Fibroblast of villous mesenchyme (primary cell): ENCODE data around the gene ZNF778. TPM values are rescaled to one million over a fixed set of nuclear protein-coding genes. Genes with fewer than 3 reads are reported as not detected.
"Not testable (repeated sequence)": the region's sequence is repeated elsewhere in the genome, so short reads cannot be mapped to it uniquely, and the experiment has no call there.

Experiments used
- DNase-seq: peaks from one replicate; pipeline ENCODE4 v3.0.0-alpha.2; 2010; ENCODE audit warnings: low read depth
- H3K4me3 ChIP-seq: 2 replicates; pipeline ENCODE4 v1.5.1; 2011; ENCODE audit warnings: low read depth, mild to moderate bottlenecking, low read length
- CTCF ChIP-seq: IDR thresholded peaks from 2 replicates; pipeline ENCODE4 v1.5.1; 2012; ENCODE audit warnings: low read depth, mild to moderate bottlenecking, low read length; ENCODE audit not compliant: insufficient read depth
- total RNA-seq: library from RNA; depleted of rRNA; stranded (reverse); fragments of >200 nt; gene quantifications from 2 replicates; pipeline ENCODE4 v1.2.3, GENCODE V29; 2012

ZNF778 gene
- total RNA-seq, 1 donor = 16.4 TPM

GRCh38 chr16:89232107-89232506, 14.6 kb downstream of the ZNF778 start:
- H3K4me3 ChIP-seq = no peak overlapping the region
- no peak for DNase-seq
- no peak for TF ChIP-seq CTCF

GRCh38 chr16:89233678-89234490, 16.4 kb downstream of the ZNF778 start:
- no peak overlapping the region for H3K4me3 ChIP-seq
- DNase-seq = no peak
- no peak for TF ChIP-seq CTCF

GRCh38 chr16:89237733-89238132, 20.2 kb downstream of the ZNF778 start:
- no peak overlapping the region for H3K4me3 ChIP-seq
- no peak for TF ChIP-seq CTCF
- no peak for DNase-seq

DNA sequence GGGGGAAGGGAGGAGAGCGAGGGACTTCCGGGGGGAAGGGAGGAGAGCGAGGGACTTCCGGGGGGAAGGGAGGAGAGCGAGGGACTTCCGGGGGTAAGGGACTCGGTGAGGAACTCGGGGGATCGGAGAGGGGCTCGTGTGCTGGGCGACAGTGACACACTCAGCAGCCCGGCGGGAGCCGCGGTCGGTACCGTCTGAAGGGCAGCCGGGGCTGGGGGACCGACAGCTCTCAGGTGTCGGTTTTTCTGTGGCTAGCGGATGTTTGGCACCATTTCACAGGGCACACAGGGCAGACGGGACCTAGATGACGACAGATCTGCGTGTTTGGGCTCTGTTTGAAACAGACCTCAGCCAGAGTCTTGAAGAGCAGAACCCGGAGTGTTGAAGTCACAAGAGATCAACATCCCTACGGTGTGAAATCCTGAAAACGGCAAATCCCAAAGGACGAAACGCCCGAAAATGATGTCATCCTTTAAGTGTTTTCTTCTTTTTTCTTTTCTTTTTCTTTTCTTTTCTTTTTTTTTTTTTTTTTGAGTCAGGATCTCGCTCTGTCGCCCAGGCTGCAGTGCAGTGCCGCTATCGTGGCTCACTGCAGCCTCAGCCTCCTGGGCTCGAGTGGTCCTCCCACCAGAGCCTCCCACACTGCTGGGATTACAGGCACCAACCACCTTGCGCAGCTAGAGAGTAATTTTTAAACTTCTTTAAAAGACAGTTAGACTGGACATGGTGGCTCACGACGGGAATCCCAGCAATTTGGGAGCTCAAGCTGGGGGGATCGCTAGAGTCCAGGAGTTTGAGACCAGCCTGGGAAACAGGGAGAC, 23.9 kb downstream of the ZNF778 start:
- DNase-seq = peak; percentile 89
- no peak for TF ChIP-seq CTCF
- peak overlapping the region; percentile 95 for H3K4me3 ChIP-seq

DNA sequence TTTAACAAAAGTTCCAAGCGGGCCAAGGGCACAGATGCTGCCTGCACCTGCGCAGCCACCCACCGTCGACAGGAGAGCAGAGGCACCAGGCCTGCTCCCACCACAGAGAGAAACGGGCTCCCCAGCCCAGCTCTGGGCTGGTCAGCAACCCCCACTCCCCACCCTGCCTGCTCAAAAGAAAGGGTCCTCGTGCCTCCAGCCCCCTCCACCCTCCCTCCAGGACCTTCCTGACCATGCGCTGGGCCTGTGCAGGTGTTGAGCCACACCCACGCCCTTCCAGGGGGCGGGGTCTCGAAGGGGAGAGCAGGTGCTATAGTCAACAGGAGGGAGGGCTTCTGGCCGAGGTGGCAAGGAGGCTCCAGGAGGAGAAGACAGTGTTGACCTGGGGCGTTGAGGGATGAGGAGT, 25.3 kb downstream of the ZNF778 start:
- TF ChIP-seq CTCF = no peak
- H3K4me3 ChIP-seq = no peak overlapping the region
- DNase-seq = no peak

DNA sequence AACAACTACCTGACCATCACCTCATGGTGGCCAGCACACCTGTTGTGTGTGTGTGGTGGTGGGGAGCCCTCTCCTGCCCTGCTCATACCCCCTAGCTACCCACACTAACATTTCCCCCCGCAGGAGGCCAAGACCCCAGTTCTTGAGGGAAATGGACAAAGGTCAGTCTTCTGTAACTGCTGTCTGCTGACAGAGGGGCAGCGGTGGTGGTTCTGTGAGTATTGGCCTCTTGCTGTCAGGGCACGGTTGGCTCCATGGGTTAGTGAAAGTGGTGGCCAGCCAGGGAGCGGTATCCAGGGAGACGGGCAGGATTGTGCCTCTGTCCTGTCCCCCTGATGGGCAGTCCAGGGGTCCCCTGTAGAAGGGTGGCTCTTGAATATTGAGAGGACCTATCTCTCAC, 26.2 kb downstream of the ZNF778 start:
- no peak for TF ChIP-seq CTCF
- DNase-seq = no peak
- no peak overlapping the region for H3K4me3 ChIP-seq

- DNase-seq, H3K4me3 ChIP-seq: not testable (repeated sequence)
These were observed 26.8 kb downstream of the ZNF778 start for GRCh38 chr16:89244264-89244663.
